Measurements from ENCODE around the gene RFNG. TPM values are rescaled to one million over a fixed set of nuclear protein-coding genes. Genes with fewer than 3 reads are reported as not detected.
A peak's percentile ranks its signal among the peaks of the same experiment; 100 is the strongest.

The RFNG gene
- total RNA-seq, 4 donors from 2014 or later, result 46.0 to 61.0 (median 50.8) TPM

DNA sequence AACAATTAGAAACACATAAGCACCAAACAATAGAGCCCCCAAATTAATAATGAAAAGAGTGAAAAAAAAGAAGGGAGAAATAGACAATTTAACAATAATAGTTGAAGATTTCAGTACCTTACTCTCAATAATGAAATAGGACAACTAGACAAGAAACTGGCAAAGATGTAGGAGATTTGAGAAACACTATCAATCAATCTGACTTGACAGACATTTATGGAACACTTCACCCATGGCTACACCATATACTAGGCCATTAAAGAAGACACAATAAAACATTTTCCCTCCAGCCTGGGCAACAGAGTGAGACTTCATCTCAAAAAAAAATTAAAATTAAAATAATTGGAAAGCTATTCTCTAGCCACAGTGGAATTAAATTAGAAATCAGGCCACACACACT is 19.0 kb upstream of the RFNG start:
- no peak for TF ChIP-seq CTCF (IDR thresholded peaks at IDR 0.05)
- H3K36me3 ChIP-seq, result no peaks in the 10 kb centered on the region
- no peaks in the 10 kb centered on the region for H3K27me3 ChIP-seq
- H3K4me1 ChIP-seq, result peaks cover 9% of the 10 kb centered on the region
- no peak for DNase-seq (ENCODE audit: low spot score in 2 of 2)
- H3K4me3 ChIP-seq, result no peak overlapping the region
- H3K27ac ChIP-seq, result no peak overlapping the region
- H3K9me3 ChIP-seq, result no peaks in the 10 kb centered on the region

DNA sequence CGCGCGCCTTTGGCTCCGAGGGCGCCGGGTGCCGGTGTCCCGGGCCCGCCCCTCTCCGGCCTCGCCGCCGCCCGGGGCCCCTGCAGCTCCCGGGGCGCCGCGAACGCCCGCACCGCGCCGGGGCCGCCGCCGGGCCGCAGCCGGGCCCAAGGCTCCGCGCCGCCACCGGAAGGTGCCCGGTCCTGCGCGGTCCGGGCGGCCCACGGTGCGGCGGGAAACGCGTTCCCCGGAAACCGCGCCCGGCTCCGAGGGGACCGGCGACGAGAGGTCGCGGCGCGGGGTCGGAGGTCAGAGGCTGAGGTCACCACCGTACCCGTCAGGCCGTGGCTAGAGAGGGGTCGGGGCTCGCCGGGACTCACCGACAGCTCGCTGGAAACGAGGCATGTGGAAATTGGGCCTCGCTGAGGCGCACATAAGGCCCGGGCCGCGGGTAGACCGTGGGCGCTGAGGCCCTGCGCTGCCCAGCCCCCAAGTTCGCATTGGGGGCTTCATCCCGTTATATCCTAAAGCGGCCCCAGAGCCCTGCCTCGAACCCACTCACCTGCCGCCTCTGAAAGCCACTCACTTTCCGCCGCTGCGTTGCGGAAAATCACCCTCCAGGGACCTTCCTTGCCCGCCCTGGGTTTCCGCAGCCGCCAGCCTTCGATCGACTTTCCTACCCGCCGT is 14.2 kb upstream of the RFNG start, which contains the start of gene DUS1L:
TSS of gene DUS1L (minus strand) at position 167 of the 666 bp plus-strand sequence. CDS start 745 bp downstream, outside the sequence.
- Histone ChIP-seq H3K4me3 (peak within 1 kb of the TSS; percentile 96), H3K9me3 (no peaks in the 10 kb centered on the region), H3K27ac (peak within 1 kb of the TSS; percentile 85), H3K36me3 (peaks cover 32% of the 10 kb centered on the region), H3K4me1 (peaks cover 38% of the 10 kb centered on the region), H3K27me3 (no peaks in the 10 kb centered on the region)
- WGBS, result 37% methylated on average over 15 of the region's 88 CpGs
- TF ChIP-seq EP300 (IDR thresholded peaks at IDR 0.05) (no peak), POLR2A (IDR thresholded peaks at IDR 0.05) (peak in 1 of 2 donors; percentile 50), POLR2AphosphoS5 (IDR thresholded peaks at IDR 0.05) (peak in 2 of 3 donors; percentile 26 to 88)
- DNase-seq (ENCODE audit: low spot score in 2 of 2), result no peak

- H3K4me1 ChIP-seq, result peaks cover 38% of the 10 kb centered on the region
- no peaks in the 10 kb centered on the region for H3K27me3 ChIP-seq
- peak overlapping the region; percentile 85 for H3K27ac ChIP-seq
- TF ChIP-seq POLR2A (IDR thresholded peaks at IDR 0.05) (no peak), CTCF (IDR thresholded peaks at IDR 0.05) (no peak), EP300 (IDR thresholded peaks at IDR 0.05) (no peak), POLR2AphosphoS5 (IDR thresholded peaks at IDR 0.05) (no peak)
- H3K36me3 ChIP-seq, result peaks cover 37% of the 10 kb centered on the region
- peak overlapping the region; percentile 96 for H3K4me3 ChIP-seq
- WGBS, result 0% methylated on average over 12 of the region's 47 CpGs
- DNase-seq (ENCODE audit: low spot score in 2 of 2), result no peak
- H3K9me3 ChIP-seq, result no peaks in the 10 kb centered on the region
These were observed 13.6 kb upstream of the RFNG start for GRCh38 chr17:82065193-82065637.

DNA sequence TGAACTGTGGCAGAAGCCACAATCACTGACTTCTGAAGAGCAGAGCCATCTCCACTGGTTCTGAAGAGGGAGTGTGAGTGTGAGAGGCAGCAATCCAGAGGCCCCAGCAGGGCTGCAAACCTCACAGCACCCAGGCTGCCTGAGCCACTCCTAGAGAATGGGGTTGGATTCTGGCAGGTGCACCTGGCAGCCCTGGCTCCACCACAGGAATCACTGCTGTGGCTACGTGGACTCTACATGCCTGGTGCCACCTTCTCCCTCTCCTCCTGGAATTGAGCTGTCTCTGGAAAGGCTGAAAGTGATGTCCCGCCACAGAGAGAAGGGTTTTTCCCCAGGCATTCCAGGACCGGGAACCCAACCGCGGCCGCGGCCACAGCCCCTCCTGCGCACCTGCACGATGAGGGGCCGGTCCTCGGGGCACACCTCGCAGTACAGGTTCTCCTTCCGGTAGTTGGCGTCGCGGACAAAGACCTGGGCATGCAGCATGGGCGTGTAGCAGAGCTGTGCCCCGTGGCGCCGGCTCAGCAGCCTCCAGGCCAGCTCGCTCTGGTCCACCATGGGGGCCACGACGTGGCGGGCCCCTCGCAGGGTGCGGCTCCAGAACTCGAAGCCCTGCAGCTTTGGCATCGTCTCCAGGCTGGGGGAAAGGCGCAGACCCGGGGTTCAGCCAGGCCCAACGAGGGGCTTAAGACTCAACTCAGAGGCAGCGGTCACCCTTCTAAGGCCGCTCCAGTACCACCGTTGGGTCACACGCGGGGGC is 13.0 kb upstream of the RFNG start:
- Histone ChIP-seq H3K4me3 (peak overlapping the region; percentile 96), H3K4me1 (peaks cover 38% of the 10 kb centered on the region), H3K27me3 (no peaks in the 10 kb centered on the region), H3K36me3 (peaks cover 43% of the 10 kb centered on the region), H3K27ac (peak overlapping the region; percentile 85), H3K9me3 (no peaks in the 10 kb centered on the region)
- TF ChIP-seq POLR2AphosphoS5 (IDR thresholded peaks at IDR 0.05) (no peak), CTCF (IDR thresholded peaks at IDR 0.05) (no peak), EP300 (IDR thresholded peaks at IDR 0.05) (no peak), POLR2A (IDR thresholded peaks at IDR 0.05) (no peak)
- no peak for DNase-seq (ENCODE audit: low spot score in 2 of 2)
- 12% methylated on average over 7 of the region's 36 CpGs for WGBS

DNA sequence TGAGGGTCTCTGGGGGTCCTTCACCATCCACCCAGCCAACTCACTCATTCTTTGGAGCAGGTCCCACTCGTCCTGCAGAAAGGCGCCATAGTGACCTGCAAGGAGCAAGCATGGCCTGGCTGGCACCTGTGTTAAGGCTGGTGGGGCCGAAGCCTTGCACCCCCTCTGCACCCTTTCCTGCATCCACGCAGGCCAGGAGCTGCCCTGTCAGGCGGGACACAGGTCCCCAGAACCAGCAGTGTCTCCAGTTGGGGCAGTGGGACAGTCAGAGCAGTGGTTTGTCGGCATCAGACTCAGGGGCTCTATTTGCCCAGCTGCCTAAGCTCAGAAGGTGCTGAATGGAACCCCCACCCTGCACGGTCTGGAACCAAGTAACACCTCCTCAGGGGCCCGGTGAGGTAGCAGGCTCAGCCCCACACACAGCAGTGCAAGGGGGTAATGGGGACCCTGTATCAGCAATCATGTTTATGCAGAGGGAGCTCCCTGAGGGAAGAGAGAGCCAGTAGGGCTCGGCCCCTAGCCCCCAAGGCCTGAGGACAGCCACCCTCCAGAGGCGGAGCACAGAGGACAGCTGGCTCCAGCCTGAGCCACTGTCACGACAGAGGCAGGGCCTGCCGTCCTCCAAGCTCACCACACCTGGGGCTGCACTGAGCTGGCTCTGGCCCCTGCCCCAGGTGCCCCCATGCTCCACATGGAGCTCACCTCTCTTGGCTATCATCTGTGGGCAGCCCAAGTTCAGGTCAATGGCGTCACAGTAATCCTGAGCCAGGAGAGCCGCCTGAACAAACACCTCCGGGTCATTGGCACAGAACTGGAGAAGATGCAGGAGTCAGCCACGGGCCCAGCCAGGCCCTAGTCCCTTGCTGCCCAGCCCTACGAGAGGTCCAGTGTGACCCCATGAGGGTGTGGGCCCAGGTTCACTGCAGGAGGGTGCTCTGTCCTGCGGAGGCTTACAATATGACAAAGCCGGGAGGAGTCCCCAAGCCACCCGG is 12.1 kb upstream of the RFNG start:
- TF ChIP-seq CTCF (IDR thresholded peaks at IDR 0.05) (no peak), POLR2AphosphoS5 (IDR thresholded peaks at IDR 0.05) (no peak), EP300 (IDR thresholded peaks at IDR 0.05) (no peak), POLR2A (IDR thresholded peaks at IDR 0.05) (no peak)
- Histone ChIP-seq H3K4me3 (peak overlapping the region; percentile 96), H3K36me3 (peaks cover 52% of the 10 kb centered on the region), H3K27ac (peak overlapping the region; percentile 11), H3K9me3 (no peaks in the 10 kb centered on the region), H3K27me3 (no peaks in the 10 kb centered on the region), H3K4me1 (peaks cover 38% of the 10 kb centered on the region)
- 75% methylated on average over 11 of the region's 20 CpGs for WGBS
- no peak for DNase-seq (ENCODE audit: low spot score in 2 of 2)

Measured in suprapubic skin (tissue), 4 donors.